NCI-H748 (cell line): ENCODE results near the gene LEMD2.
A peak's percentile ranks its signal among the peaks of the same experiment; 100 is the strongest.

Experiments
- DNase-seq: peaks from one replicate; lab custom pipeline; 2025; ENCODE audit not compliant: unreplicated experiment; lab: John Stamatoyannopoulos, UW

LEMD2 gene

GRCh38 chr6:33797626-33798342 is 8.9 kb upstream of the LEMD2 start:
- no peak for DNase-seq

- no peak for DNase-seq
Measured at GRCh38 chr6:33794910-33795623, 6.1 kb upstream of the LEMD2 start.

GRCh38 chr6:33792981-33793380 is 4.1 kb upstream of the LEMD2 start:
- no peak for DNase-seq

- DNase-seq, result no peak
Measured at GRCh38 chr6:33791620-33792019, 2.7 kb upstream of the LEMD2 start.

- DNase-seq, result no peak
Measured at GRCh38 chr6:33790910-33791309, 2.0 kb upstream of the LEMD2 start.

GRCh38 chr6:33790379-33790778 is 1.4 kb upstream of the LEMD2 start:
- DNase-seq, result no peak

- DNase-seq, result no peak
Measured at GRCh38 chr6:33789550-33789895, 593 bp upstream of the LEMD2 start.

- DNase-seq, result peak; percentile 72
Measured at GRCh38 chr6:33787954-33788693, 806 bp downstream of the LEMD2 start.

GRCh38 chr6:33787346-33787953 is 1.5 kb downstream of the LEMD2 start:
- no peak for DNase-seq

- DNase-seq, result no peak
Measured at GRCh38 chr6:33786736-33787135, 2.2 kb downstream of the LEMD2 start.

GRCh38 chr6:33785778-33786177 is 3.2 kb downstream of the LEMD2 start:
- no peak for DNase-seq

GRCh38 chr6:33784787-33785186 is 4.1 kb downstream of the LEMD2 start:
- no peak for DNase-seq

- DNase-seq, result no peak
Measured at GRCh38 chr6:33783781-33784520, 5.0 kb downstream of the LEMD2 start.

GRCh38 chr6:33782561-33782960 is 6.4 kb downstream of the LEMD2 start:
- no peak for DNase-seq

GRCh38 chr6:33781131-33781975 is 7.6 kb downstream of the LEMD2 start:
- no peak for DNase-seq

- DNase-seq, result no peak
Measured at GRCh38 chr6:33779895-33780294, 9.0 kb downstream of the LEMD2 start.

GRCh38 chr6:33779290-33779689 is 9.6 kb downstream of the LEMD2 start:
- DNase-seq, result no peak

- no peak for DNase-seq
Measured at GRCh38 chr6:33778444-33779121, 10.3 kb downstream of the LEMD2 start.
